GM12865 (cell line): ENCODE results near the gene SRRM2.

ENCODE experiments used
- DNase-seq: peaks from one replicate; pipeline ENCODE4 v3.0.0; 2010; ENCODE audit warnings: low read depth
- H3K4me3 ChIP-seq: 2 replicates; pipeline ENCODE4 v1.5.1; 2011; ENCODE audit warnings: mild to moderate bottlenecking, low read depth, low read length, control low read depth
- CTCF ChIP-seq: IDR thresholded peaks from 2 replicates; pipeline ENCODE4 v1.5.1; 2011; ENCODE audit warnings: low read length, control low read depth, low read depth, inconsistent platforms; ENCODE audit not compliant: insufficient read depth; ENCODE audit errors: missing control alignments

Gene SRRM2

GRCh38 chr16:2745961-2746360, 6.5 kb upstream of the SRRM2 start:
- no peak for TF ChIP-seq CTCF
- DNase-seq = no peak
- H3K4me3 ChIP-seq = no peak overlapping the region

GRCh38 chr16:2748757-2749455, 3.5 kb upstream of the SRRM2 start:
- H3K4me3 ChIP-seq = no peak overlapping the region
- TF ChIP-seq CTCF = no peak
- no peak for DNase-seq

GRCh38 chr16:2749476-2749875, 3.0 kb upstream of the SRRM2 start:
- TF ChIP-seq CTCF = no peak
- no peak overlapping the region for H3K4me3 ChIP-seq
- DNase-seq = no peak

- H3K4me3 ChIP-seq = no peak overlapping the region
- no peak for TF ChIP-seq CTCF
- DNase-seq = no peak
Measured at GRCh38 chr16:2749936-2750335, 2.5 kb upstream of the SRRM2 start.

GRCh38 chr16:2751577-2752034, 832 bp upstream of the SRRM2 start:
- no peak for TF ChIP-seq CTCF
- DNase-seq = peak; percentile 93
- peak overlapping the region; percentile 79 for H3K4me3 ChIP-seq

- peak; percentile 89 for DNase-seq
- TF ChIP-seq CTCF = no peak
- H3K4me3 ChIP-seq = peak overlapping the region; percentile 79
Measured at GRCh38 chr16:2752850-2753732, 653 bp downstream of the SRRM2 start.

- DNase-seq = no peak
- no peak for TF ChIP-seq CTCF
- H3K4me3 ChIP-seq = peak overlapping the region; percentile 79
Measured at GRCh38 chr16:2753733-2754020, 1.2 kb downstream of the SRRM2 start.
